GM19240 (cell line): Measurements from ENCODE around the gene EDA.

Source experiments
- DNase-seq: peaks from one replicate; pipeline ENCODE4 v3.0.0; 2011; ENCODE audit warnings: low spot score; ENCODE audit not compliant: insufficient read length

Gene EDA

DNA sequence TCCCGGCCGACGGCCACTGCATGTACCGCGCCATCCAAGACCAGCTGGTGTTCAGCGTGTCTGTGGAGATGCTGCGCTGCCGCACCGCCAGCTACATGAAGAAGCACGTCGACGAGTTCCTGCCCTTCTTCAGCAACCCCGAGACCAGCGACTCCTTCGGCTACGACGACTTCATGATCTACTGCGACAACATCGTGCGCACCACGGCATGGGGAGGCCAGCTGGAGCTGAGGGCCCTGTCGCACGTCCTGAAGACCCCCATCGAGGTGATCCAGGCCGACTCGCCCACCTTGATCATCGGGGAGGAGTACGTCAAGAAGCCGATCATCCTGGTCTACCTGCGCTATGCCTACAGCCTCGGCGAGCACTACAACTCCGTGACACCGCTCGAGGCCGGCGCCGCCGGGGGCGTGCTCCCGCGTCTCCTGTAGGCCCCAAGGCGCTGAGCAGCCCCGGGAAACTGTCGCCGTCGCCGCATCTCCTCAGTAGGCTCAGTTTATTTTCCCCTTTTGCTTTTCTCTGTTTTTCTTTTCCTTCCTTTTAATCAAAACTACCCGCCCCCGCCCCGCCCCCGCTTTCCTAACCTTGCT lies 447.1 kb downstream of the EDA start:
- no peak for DNase-seq

DNA sequence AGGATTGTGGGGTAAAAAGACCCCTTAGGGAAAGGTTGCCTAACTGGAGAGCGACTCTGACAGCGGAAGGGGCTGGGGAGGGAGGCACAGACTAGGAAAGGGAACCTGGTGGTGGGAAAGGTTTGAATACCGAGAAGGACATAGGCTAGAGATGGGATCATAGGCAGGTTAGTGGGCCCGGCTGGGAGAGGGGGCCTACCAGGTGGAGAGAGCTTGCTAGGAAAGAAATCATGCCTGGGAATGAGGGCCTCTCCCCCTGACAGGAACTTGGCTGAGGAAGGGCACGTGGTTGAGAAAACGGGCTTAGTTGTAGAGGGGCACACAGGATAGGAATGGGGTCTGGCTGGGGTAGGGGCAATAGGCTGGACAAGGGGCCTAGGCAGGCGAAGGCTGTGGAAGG lies 450.7 kb downstream of the EDA start:
- DNase-seq, result no peak

DNA sequence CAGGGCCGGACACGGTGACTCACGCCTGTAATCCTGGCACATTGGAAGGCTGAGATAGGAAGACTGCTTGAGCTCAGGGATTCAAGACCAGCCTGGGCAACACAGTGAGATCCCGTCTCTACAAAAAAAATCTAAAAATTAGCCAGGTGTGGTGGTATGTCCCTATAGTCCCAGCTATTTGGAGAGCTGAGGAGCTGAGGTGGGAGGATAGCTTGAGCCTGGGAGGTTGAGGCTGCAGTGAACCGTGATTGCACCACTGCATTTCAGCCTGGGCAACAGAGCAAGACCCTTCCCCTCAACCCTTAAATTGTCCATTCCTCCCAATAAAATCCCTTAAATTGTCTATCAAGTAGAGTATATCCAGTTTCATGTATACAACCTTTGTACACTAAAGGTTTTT lies 463.4 kb downstream of the EDA start:
- no peak for DNase-seq

DNA sequence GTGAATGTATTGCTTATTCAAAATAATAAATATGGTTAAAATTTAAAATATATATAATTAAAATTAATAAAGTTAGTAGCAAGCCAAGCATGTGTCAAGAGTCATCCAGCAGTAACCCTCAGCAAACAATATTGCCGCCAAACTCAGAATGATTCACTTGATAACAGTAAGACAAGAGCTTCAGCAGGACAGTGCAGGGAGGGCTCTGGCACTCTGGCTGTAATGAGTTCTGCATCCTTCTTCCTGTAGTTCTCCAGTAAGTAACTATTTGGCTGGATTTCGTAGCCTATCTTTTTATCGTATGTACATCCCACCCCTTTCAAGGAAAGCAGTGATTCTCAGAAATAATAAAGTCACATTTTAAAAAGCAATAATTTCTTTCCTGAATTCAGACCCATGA lies 464.0 kb downstream of the EDA start:
- DNase-seq, result no peak

DNA sequence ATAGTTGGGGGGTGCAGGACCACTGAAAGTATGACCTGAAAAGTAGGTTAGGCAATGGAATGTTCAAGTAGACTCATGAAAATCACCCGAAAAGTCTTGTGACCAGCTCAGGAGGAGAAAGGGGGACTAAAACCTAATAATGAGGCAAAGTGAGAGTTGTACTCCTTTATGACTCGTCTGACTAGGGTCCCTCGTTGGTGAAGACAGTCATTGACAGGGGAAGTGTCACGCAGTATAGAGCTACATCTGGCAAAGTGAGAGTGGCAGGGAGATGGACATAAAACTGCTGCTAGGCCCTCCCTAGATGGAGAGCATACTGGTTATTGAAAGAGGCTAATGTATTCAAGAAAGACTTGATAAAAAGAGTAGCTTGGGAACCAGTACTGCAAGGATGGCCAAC lies 466.8 kb downstream of the EDA start:
- DNase-seq, result no peak

DNA sequence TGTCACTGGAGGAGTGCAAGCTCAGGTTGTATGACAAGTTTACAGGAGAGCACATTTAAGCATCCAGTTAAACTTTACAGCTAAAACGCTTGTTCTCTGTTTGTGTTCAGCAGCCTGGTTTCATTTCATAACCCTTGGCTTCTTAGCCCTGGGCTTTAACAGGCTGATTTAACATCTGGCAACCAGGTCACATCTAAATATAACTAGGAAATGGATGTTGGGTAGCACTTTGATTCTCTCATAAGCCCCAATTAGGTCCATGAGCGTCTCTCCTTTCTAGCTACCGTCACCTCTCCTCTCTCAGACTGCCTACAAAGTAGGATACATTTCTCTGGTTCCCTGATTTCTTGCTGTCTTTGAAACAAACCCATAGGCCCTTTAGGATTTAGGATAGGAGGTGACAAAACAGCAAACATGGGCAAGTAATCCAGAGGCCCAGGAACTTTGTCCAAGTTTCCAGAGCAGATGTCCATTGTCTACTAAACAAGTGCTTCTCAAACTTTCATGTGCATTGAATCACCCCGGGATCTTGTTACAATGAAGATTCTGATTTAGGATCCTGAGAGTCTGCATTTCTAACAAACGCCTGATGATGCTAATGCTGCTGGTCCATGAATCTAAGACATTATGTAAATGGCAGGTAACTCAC lies 468.8 kb downstream of the EDA start:
- DNase-seq, result no peak

DNA sequence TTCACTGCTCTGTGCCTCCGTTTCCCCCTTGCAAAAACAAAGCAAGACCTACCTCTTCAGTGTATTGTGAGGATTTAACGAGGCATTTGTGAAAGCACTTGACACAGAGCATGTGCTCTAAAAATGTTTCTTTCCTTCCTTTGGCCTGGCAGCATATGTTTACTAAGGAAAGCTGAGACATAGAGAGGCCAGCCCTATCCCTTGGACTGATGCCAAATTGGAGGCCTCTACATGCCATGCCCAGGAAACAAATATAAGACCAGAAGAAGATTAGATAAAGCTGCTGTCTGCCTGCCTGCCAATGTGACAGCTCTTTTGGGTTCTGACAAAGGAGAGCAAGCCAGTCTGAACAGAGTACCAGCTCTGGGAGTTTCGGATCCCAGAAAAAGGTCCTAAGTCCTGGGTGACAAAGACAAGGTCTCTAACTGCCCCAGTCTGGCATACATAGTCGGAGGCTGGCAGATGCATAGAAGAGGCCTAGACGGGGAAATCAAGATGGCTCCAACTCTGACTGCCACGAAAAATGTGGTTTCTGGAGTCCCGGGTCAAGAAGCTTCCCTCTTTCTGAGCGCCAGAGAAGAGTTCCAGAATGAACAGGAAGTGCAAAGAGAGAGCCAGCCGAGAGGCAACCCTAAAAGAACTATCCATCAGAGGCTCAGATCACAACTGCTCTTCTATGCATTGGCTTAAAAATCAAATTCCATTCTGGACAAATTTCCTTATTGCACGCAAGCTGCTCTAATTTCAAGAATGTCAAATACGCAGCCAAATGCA lies 472.1 kb downstream of the EDA start:
- no peak for DNase-seq

DNA sequence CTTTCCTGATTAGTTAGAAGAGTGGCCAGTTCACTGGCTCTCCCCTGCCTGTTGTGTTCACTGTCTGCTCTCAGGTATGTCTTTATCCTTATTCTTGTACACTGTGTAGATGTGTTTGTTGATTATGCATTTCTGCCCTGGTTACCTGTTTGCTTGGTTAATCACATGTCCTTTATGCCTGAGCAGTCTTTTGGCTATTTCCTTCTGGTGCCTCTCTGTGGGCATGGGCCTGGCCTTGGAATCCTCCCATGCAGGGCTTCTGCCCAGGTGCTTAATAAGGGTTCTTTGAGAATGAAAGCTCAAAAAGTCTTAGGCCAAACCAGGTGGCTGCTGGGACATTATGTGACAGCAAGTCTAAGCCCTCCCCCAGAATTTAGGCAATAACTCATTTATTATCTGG lies 472.8 kb downstream of the EDA start:
- DNase-seq, result no peak
